ENCODE results near the gene GLI3. TPM values are rescaled to one million over a fixed set of nuclear protein-coding genes. Genes with fewer than 3 reads are reported as not detected.

GLI3 gene
- total RNA-seq, 1 donor from 2014 or later: 5.5 TPM

DNA sequence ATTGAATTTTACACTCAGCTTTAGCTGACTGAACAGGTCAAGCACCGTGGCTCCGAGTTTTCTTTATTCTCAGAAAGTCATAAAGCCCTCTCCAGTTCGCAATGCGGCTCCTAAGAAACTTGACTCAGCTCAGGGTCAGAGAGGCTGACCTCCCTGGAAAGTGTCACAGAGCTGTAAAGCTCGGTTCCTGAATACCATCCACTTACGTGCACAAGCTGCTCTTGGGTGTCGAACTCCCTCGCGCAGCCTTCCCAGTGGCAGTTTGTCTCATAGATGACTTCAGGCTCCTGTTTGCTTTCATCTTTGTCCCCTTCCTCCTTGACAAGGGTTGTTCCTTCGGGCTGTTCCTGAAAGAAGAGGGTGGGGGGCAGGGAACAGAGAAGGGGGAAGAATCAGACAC is 213.7 kb downstream of the GLI3 start:
- no peak for TF ChIP-seq CTCF (IDR thresholded peaks at IDR 0.05; ENCODE audit: borderline replicate concordance)
- Histone ChIP-seq H3K9me3 (replicated peaks) (no peaks in the 10 kb centered on the region), H3K27me3 (ENCODE audit: low read depth) (no peaks in the 10 kb centered on the region), H3K4me1 (peaks cover 4% of the 10 kb centered on the region), H3K36me3 (peaks cover 15% of the 10 kb centered on the region), H3K4me3 (no peak overlapping the region), H3K27ac (replicated peaks) (no peak overlapping the region)
- intact Hi-C loops (cut with micrococcal nuclease): no loop called here
- DNase-seq: no peak

DNA sequence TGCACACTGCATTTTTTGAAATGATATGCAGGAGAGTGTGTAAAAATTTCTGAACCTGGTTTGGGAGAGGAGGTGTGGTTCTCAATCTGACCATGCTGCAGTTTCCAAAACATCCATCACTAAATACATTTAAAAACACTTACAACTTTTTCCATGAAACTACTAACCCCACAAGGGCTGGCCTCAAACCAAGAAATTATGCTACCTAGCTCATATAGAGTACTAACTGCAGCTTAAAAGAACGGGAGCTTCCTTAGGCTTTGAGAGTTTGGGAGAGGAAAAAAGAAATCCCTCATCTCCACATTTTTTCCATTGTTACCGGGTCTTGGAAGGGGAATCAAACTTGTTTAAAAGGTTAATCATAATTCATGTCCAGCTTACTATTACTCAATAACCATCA is 214.2 kb downstream of the GLI3 start:
- Histone ChIP-seq H3K27ac (replicated peaks) (no peak overlapping the region), H3K36me3 (peaks cover 15% of the 10 kb centered on the region)
- intact Hi-C loops (cut with micrococcal nuclease): no loop called here

DNA sequence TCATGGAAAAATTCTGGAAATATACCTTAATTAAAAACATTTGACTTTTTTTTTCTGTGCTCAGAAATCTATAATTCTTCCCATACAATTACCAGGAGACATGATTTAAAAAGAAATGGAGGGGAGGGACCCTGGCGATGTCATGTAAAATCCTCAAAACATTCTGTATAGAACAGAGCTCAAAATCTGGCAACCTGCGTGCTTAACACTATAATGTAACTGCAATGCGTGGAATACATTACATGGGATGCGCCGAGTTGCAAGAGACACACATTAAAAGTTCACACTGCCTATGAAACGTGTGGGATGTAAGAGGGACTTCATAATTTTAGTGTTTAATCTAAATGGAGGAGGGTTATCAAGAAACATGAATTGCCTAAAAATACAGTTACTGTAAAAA is 215.0 kb downstream of the GLI3 start:
- no peak overlapping the region for H3K4me3 ChIP-seq
- no peaks in the 10 kb centered on the region for H3K9me3 ChIP-seq (replicated peaks)
- H3K27me3 ChIP-seq (ENCODE audit: low read depth): no peaks in the 10 kb centered on the region
- no peak for TF ChIP-seq CTCF (IDR thresholded peaks at IDR 0.05; ENCODE audit: borderline replicate concordance)
- H3K27ac ChIP-seq (replicated peaks): no peak overlapping the region
- H3K4me1 ChIP-seq: peaks cover 4% of the 10 kb centered on the region
- intact Hi-C loops (cut with micrococcal nuclease): no loop called here
- DNase-seq: no peak
- peaks cover 15% of the 10 kb centered on the region for H3K36me3 ChIP-seq

More for the DNA sequence above, 214.2 kb downstream of the GLI3 start:
- H3K9me3 ChIP-seq (replicated peaks): no peaks in the 10 kb centered on the region
- H3K4me3 ChIP-seq: no peak overlapping the region
- no peaks in the 10 kb centered on the region for H3K27me3 ChIP-seq (ENCODE audit: low read depth)
- TF ChIP-seq CTCF (IDR thresholded peaks at IDR 0.05; ENCODE audit: borderline replicate concordance): no peak
- DNase-seq: no peak
- peaks cover 4% of the 10 kb centered on the region for H3K4me1 ChIP-seq

DNA sequence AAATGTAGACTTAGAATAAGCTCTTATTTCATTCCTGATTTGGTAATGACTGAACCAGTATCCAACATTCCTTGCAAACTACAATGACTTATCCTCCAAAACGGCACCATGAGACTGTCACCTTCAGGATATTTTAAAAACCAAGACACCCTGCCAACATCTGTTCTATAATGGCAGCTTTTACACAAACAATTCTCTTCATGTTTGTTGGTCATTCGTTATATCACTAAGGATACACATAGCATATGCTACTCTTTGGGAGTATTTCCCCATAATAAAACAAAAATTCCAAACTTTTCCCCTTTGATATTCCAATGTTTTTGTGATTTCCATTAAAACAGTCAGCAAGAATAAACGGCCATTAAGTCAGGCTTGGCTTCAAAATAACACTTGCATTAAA is 215.4 kb downstream of the GLI3 start:
- H3K4me1 ChIP-seq: peaks cover 4% of the 10 kb centered on the region
- TF ChIP-seq CTCF (IDR thresholded peaks at IDR 0.05; ENCODE audit: borderline replicate concordance): no peak
- intact Hi-C loops (cut with micrococcal nuclease): no loop called here
- no peak overlapping the region for H3K27ac ChIP-seq (replicated peaks)
- H3K36me3 ChIP-seq: peaks cover 15% of the 10 kb centered on the region
- no peaks in the 10 kb centered on the region for H3K27me3 ChIP-seq (ENCODE audit: low read depth)
- no peak overlapping the region for H3K4me3 ChIP-seq
- no peaks in the 10 kb centered on the region for H3K9me3 ChIP-seq (replicated peaks)
- no peak for DNase-seq

DNA sequence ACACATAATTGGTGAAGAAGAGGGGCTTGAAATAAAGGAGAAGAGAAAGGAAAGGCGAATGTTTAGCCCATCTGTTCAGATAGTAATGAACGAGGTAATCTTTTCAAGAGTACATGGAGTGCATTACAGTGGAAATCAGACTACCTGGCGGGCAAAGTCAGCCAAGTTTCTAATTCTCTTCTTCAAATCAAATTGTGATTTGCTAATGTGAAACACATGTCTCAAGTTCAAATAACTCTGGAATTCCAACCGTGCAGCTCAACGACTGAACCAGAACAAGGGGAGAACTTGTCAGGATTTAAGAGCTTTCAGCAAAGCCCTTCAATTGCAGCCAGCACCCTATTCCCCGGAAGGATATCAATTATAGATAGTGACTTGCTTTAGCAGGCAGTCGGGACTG is 216.9 kb downstream of the GLI3 start:
- intact Hi-C loops (cut with micrococcal nuclease): no loop called here
- no peak overlapping the region for H3K27ac ChIP-seq (replicated peaks)
- peaks cover 2% of the 10 kb centered on the region for H3K9me3 ChIP-seq (replicated peaks)
- H3K4me3 ChIP-seq: no peak overlapping the region
- no peaks in the 10 kb centered on the region for H3K27me3 ChIP-seq (ENCODE audit: low read depth)
- DNase-seq: no peak
- H3K36me3 ChIP-seq: peaks cover 3% of the 10 kb centered on the region
- TF ChIP-seq CTCF (IDR thresholded peaks at IDR 0.05; ENCODE audit: borderline replicate concordance): no peak
- H3K4me1 ChIP-seq: peaks cover 4% of the 10 kb centered on the region

All from left ventricle myocardium inferior (tissue), 1 donor.